HEK293T (cell line): ENCODE measurements around the gene MED29.

Experiments
- ARNT ChIP-seq: fragments of 450-650 bp; IDR thresholded peaks from 2 replicates; pipeline ENCODE4 v1.6.1; 2017; ENCODE audit warnings: mild to moderate bottlenecking
- BHLHE40 ChIP-seq: fragments of 450-650 bp; IDR thresholded peaks from 2 replicates; pipeline ENCODE4 v1.6.1; 2016; ENCODE audit warnings: mild to moderate bottlenecking, moderate library complexity, borderline replicate concordance
- ELF4 ChIP-seq: fragments of 450-650 bp; IDR thresholded peaks from 2 replicates; pipeline ENCODE4 v1.6.1; 2017; ENCODE audit warnings: antibody characterized with exemption
- FOXA1 ChIP-seq: fragments of 450-650 bp; IDR thresholded peaks from 2 replicates; pipeline ENCODE4 v1.6.1; 2016; ENCODE audit warnings: mild to moderate bottlenecking
- FOXK2 ChIP-seq: fragments of 450-650 bp; IDR thresholded peaks from 2 replicates; pipeline ENCODE4 v1.6.1; 2016; ENCODE audit warnings: mild to moderate bottlenecking
- LEF1 ChIP-seq: fragments of 450-650 bp; IDR thresholded peaks from 2 replicates; pipeline ENCODE4 v1.6.1; 2017; ENCODE audit warnings: mild to moderate bottlenecking, borderline replicate concordance
- SP1 ChIP-seq: fragments of 450-650 bp; IDR thresholded peaks from 2 replicates; pipeline ENCODE4 v1.6.1; 2017
- SUZ12 ChIP-seq: fragments of 450-650 bp; IDR thresholded peaks from 2 replicates; pipeline ENCODE4 v1.6.1; 2016; ENCODE audit warnings: mild to moderate bottlenecking
- TARDBP ChIP-seq: fragments of 450-650 bp; IDR thresholded peaks from 2 replicates; pipeline ENCODE4 v1.6.1; 2016
- ZNF384 ChIP-seq: fragments of 450-650 bp; IDR thresholded peaks from 2 replicates; pipeline ENCODE4 v1.6.1; 2016

DNA sequence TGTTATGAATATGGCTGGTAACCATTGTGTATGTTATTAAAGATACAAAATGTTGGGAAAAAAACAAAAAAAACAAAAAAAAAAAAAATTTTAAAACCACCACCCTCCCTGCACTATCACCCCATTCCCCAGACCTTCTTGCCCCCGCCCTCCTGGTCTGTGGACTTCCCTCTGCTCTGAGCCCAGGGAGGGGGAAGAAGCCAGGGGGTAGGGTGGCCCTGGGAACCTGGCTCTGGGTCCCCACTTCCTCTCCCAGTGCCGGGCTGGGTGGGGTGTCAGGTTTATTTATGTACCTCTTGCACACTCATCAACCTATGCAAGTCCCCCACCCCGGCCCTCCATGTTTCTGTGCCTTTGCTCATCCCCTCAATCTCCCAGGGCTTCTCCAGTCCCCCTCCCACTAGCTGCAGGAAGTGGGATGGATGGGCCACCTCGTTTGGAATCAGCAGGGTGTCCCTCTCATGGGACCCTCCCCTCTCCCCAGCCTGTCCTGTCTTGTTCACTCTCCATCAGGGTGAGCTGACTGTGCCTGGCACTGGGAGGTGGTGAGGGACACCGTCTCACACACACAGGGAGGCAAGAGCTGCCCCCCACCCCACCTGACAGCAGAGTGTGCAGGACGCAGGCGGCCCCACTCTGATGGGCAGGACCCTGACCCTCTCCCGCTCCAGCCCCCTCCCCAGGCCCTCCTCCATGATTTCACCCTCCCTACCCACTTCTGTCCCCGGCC is 6.2 kb upstream of the MED29 start:
- TF ChIP-seq ZNF384 (no peak), TARDBP (no peak), ARNT (no peak), BHLHE40 (no peak), SP1 (no peak), FOXA1 (no peak), ELF4 (no peak), LEF1 (no peak), FOXK2 (no peak), SUZ12 (no peak)
